T-helper 2 cell treated with Interferon-gamma antibody and Interleukin-4, amounts not matched to agents 100 ng/mL and 5 ng/mL, for 36 hours (primary cell): Measurements from ENCODE around the gene SST. TPM values are rescaled to one million over a fixed set of nuclear protein-coding genes. Genes with fewer than 3 reads are reported as not detected.

Experiments
- intact Hi-C: fragments of 100-400 bp; cut with micrococcal nuclease; formaldehyde crosslinking; loops from one replicate; pipeline ENCODE4 v1.15.1; 2023
- total RNA-seq: library from RNA; stranded (reverse); gene quantifications from 2 replicates; pipeline ENCODE4 v1.2.3, GENCODE V29; 2022

SST gene
- not detected in 2 replicates for total RNA-seq

- intact Hi-C loops: no loop called here
These were observed at the start of gene SST for GRCh38 chr3:187669675-187670504. Gene SST, minus strand, starts transcription at chr3:187670394. Its CDS starts 103 bp downstream, at chr3:187670291.

DNA sequence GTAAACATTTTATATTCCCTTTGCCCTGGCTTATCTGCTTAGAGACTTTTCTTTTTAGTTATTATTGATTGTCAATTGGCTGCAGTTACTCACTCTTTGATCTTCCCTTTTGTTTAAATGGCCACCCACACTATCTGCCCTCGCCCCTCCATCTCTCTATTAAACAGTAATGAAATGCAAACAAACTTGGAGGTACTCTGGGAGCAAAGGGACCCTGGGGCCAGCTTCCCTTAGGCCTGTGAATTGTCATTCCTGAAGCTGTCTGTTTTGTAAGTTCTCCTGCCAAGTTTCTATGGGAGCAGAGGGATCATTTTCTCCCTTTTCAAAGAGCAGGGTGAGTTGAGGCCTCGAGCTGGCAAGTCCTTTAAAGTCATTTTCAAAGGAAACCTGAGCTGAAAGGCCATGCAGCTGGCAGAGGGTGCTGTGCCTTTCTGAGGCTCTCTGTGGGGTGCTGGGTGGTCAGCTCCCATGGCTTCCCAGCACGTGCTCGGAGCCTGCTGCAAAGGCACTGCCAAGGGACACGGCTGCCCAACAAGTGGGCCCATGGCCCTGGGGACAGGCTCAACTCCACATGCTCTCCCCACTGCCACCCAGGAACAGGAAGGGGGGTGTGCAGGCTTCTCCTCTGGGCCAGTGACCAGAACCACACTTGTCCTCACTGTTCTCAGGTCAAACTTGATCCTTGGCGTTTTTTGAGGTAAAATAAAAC lies 49.6 kb upstream of the SST start:
- intact Hi-C loops: no loop called here

GRCh38 chr3:187718802-187719201 lies 48.6 kb upstream of the SST start:
- intact Hi-C loops: no loop called here

GRCh38 chr3:187717572-187717971 lies 47.4 kb upstream of the SST start:
- intact Hi-C loops: no loop called here

GRCh38 chr3:187714404-187714979 lies 44.3 kb upstream of the SST start:
- intact Hi-C loops: loop anchor here (1.0 kb wide), 3 partner anchors 35 to 395 kb away; no protein-coding TSS in a partner anchor

GRCh38 chr3:187713504-187713903 lies 43.3 kb upstream of the SST start:
- intact Hi-C loops: loop anchor here (1.0 kb wide), 1 partner anchor 493 kb away; no protein-coding TSS in a partner anchor

DNA sequence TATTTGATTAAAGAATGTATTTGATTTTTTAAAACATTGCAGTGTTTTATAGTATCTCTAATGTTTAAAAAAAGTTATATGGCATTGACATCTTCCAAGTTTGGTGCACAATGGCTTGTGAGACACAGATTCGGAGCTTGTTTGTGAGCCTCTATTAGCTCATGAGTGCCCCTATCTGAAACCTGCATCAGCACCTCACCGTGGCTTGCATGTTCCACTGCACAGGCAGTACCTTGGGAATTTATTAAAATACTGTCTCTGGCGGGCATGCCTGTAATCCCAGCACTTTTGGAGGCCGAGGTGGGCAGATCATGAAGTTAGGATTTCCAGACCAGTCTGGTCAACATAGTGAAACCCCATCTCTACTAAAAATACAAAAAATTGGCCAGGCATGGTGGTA lies 39.0 kb upstream of the SST start:
- intact Hi-C loops: no loop called here

DNA sequence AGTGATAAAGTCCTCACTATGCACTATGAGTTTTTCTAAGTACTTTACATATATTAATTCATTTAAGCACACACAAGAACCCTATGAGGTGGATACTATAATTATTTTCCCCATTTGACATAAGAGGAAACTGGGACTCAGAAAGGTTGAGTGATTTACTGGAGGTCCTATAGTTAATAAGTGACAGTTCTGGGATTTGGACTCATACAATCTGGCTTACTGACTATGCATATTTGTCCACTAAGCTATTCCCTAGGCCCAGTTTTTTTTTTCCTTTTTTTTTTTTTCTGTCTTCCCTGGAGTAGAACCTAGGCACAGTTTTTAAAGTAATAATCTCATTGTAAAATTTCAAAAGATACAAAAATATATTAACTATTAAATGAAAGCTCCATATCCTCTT lies 38.5 kb upstream of the SST start:
- intact Hi-C loops: no loop called here

GRCh38 chr3:187706971-187707370 lies 36.8 kb upstream of the SST start:
- intact Hi-C loops: no loop called here

GRCh38 chr3:187705164-187705563 lies 35.0 kb upstream of the SST start:
- intact Hi-C loops: no loop called here

GRCh38 chr3:187702507-187703033 lies 32.4 kb upstream of the SST start, which contains the start of gene RTP2:
Gene RTP2, minus strand, starts transcription at chr3:187702557. Its CDS starts 429 bp downstream, at chr3:187702128.
- intact Hi-C loops: no loop called here

DNA sequence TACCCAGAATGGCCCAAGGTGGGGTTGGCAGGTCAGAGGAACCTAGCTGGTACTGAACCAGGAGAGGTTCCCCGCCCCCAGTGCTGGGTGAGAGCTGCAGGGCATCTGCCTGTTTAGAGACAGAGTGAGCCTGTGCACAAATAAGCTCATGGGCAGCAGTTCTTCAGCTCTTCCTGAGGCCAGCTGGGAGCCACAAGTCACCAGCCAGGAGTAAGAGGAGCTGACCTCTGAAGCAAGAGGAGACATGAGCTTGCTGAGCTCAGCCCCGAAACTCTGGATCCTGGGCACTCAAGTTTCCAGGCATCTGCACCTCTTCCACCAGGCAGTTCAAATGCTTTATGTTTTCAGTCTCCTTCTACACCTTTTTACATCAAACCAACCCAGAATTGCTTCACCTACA lies 30.1 kb upstream of the SST start:
- intact Hi-C loops: no loop called here

DNA sequence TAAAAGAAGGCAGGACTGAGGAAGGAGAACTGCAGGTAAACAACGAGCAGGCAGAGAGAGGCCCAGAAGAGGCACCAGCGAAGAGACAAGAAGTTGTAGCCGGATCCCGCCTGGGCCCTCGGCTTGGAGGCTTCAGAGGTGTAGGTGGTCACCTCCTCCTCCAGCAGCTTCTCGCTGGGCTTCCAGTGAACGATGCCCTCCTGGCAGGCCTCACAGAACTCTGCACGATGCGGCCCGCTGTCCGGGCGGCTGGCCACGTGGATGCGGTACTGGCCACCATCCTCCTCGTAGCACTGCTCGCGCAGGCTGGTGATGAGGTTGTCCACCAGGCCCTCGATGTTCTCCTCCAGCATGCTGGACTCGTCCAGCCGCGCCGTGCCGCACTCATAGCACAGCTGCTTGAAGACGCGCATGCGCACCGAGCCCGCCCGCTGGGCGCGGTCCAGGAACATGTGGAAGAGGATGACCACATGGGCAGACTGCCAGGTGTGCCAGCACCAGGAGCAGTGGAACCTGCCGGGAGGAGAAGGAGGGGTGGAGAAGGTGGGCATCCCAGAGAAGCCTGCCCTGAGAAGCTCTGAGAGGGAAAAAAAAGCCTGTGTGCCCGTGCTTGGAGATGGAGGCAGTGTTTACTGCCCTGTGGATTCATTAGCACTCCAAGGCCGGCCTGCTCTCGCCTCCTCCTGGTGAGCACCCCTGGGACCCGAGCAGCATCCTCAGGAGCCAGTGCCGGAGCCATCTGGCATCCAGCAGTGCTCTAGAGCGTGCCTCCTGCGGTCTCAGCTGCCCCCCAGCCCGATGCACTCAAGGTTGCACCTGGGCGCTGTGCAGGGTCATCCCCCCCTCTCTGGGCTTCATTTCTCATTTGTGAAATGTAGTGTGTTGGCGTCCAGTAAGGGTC lies 28.6 kb upstream of the SST start:
- intact Hi-C loops: no loop called here

GRCh38 chr3:187696021-187696420 lies 25.8 kb upstream of the SST start:
- intact Hi-C loops: no loop called here

- intact Hi-C loops: no loop called here
These were observed 25.3 kb upstream of the SST start for GRCh38 chr3:187695449-187695848.

DNA sequence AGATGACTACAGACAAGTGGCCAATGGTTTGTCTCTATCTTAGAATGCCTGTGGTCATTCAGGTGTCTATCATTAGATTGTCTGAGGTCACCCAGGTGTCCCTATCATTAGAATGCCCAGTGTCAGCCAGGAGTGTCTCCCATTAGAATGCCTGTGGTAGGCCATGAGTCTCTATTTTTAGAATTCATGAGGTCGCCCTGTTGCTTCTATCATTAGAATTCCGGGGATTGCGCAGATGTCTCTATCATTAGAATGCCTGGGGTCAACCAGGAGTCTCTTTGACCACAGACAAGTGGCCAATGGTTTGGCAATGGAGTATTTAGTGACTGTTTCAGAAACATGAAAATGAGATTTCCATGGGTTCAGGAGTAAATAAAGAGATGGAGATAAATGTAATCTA lies 24.6 kb upstream of the SST start:
- intact Hi-C loops: no loop called here

- intact Hi-C loops: no loop called here
These were observed 23.2 kb upstream of the SST start for GRCh38 chr3:187693431-187693830.

- intact Hi-C loops: no loop called here
These were observed 19.8 kb upstream of the SST start for GRCh38 chr3:187689984-187690383.

GRCh38 chr3:187686621-187687273 lies 16.6 kb upstream of the SST start:
- intact Hi-C loops: no loop called here

DNA sequence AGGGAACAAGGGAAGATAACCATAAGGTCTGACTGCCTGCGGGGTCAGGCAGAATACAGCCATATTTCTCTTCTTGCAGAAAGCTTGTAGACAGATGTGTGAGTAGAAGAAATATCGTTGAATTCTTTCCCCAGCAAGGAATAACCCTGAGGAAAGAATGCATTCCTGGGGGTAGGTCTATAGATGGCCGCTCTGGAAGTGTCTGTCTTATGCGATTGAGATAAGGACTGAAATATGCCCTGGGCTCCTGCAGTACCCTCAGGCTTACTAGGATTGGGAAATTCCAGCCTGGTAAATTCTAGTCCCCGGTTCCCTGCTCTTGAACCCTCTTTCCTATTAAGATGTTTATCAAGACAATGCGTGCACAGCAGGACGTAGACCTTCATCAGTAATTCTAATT lies 15.8 kb upstream of the SST start:
- intact Hi-C loops: no loop called here
